Activated T-helper 17 cell treated with anti-CD3 and anti-CD28 coated beads, Interleukin-2, amount 50 U/mL, for 72 hours (primary cell): ENCODE measurements around the gene TACR2. TPM values are rescaled to one million over a fixed set of nuclear protein-coding genes. Genes with fewer than 3 reads are reported as not detected.
A peak's percentile ranks its signal among the peaks of the same experiment; 100 is the strongest.

Experiments used
- ATAC-seq: fragments of 150-1000 bp; cut with Tn5 transposase; replicated peaks from 2 replicates; pipeline ENCODE4 v1.10.0; 2021; ENCODE audit warnings: mild to moderate bottlenecking, moderate library complexity
- H3K27ac Mint-ChIP-seq: one replicate; pipeline ENCODE4 v1.8.0; 2022; ENCODE audit warnings: mixed read lengths
- H3K27me3 Mint-ChIP-seq: one replicate; pipeline ENCODE4 v1.8.0; 2022; ENCODE audit warnings: mixed read lengths
- H3K36me3 Mint-ChIP-seq: one replicate; pipeline ENCODE4 v1.8.0; 2022; ENCODE audit warnings: low read depth, mild to moderate bottlenecking, mixed read lengths
- H3K4me1 Mint-ChIP-seq: one replicate; pipeline ENCODE4 v1.8.0; 2022; ENCODE audit warnings: mixed read lengths
- H3K4me3 Mint-ChIP-seq: one replicate; pipeline ENCODE4 v1.8.0; 2022; ENCODE audit warnings: mild to moderate bottlenecking, mixed read lengths
- H3K9me3 Mint-ChIP-seq: one replicate; pipeline ENCODE4 v1.8.0; 2022; ENCODE audit warnings: mixed read lengths
- total RNA-seq, 2 donors: library from RNA; stranded (reverse); gene quantifications; one replicate each; pipeline ENCODE4 v1.2.3, GENCODE V29; 2022

Gene TACR2
- total RNA-seq, 2 donors from 2014 or later, result not detected

DNA sequence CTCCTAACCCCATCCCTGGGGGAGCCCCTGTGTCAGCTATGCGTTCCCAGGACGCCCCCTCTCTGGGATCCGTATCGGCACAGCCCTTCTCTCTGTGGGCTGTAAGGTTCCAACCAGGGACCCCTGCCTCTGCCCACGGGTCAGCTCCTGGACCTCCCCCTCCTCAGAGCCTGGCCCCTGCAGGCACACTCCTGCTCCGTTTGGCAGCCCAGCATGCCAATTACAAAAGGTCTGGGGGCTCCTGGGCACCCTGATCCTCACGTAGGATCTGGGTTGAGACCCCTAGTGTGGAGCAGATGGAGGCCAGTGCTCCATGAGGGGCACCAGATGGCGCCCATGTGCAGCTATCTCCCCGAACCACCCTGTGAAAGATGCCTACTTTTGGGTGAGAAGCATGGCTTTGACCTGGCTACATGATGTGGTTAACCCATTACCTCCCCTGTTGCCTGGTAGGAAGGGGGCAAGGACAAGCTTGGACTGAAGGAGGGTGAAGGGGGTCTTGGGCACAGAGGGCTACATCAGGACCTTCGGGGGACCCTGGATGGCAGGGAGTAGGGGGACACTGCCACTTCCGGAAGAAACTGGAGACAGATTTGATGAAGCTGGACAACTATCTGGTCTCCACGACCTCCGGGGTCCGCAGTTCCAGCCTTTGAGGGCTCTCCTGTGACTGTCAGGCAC, 9.0 kb downstream of the TACR2 start:
- Mint-ChIP-seq H3K27ac (peak overlapping the region; percentile 79), H3K36me3 (peaks cover 19% of the 10 kb centered on the region), H3K4me1 (peaks cover 14% of the 10 kb centered on the region), H3K27me3 (no peaks in the 10 kb centered on the region), H3K9me3 (no peaks in the 10 kb centered on the region), H3K4me3 (peak overlapping the region; percentile 72)
- ATAC-seq, result no peak

DNA sequence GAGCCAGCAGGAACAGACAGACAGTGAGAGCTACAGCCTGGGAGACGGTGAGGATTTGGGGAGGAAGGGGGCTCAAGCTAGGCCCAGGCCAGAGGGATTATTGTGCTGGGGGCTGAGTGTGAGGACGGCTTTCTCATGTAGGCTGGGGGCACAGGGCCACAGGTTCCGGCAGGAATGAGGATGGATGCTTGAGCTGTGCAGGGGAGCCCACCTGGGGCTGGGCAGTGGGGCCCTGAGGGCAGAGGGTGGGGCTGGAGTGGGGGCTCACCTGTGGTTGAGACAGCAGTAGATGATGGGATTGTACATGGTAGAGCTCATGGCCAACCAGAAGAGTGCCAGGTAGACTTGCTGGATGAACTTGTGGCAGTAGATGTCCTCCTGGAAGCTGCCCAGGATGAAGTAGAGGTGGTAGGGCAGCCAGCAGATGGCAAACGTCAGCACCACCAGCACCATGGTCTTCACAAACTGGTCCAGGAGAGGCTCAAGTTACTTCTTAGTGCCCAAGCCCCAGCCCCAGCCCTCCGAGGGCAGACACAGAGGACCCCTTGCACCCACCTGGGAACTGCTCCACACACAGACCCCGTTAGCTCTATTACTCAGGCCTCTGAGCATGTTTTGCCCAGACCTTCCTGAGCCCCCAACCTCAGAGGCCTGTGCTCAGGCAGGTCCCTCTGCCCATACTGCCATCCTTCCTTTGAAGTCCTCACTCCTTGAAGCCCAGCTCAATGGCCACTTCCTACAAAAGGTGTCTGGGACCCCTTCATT, 9.7 kb downstream of the TACR2 start:
- Mint-ChIP-seq H3K36me3 (peaks cover 27% of the 10 kb centered on the region), H3K27me3 (no peaks in the 10 kb centered on the region), H3K27ac (peak overlapping the region; percentile 79)

GRCh38 chr10:69406302-69406811, 10.4 kb downstream of the TACR2 start:
- H3K4me3 Mint-ChIP-seq, result no peak overlapping the region
- peaks cover 33% of the 10 kb centered on the region for H3K36me3 Mint-ChIP-seq
- H3K27ac Mint-ChIP-seq, result peak overlapping the region; percentile 79
- no peak for ATAC-seq
- H3K4me1 Mint-ChIP-seq, result peaks cover 14% of the 10 kb centered on the region
- H3K9me3 Mint-ChIP-seq, result no peaks in the 10 kb centered on the region
- H3K27me3 Mint-ChIP-seq, result no peaks in the 10 kb centered on the region

More for the DNA sequence above, 9.7 kb downstream of the TACR2 start:
- H3K4me1 Mint-ChIP-seq, result peaks cover 14% of the 10 kb centered on the region
- H3K9me3 Mint-ChIP-seq, result no peaks in the 10 kb centered on the region
- ATAC-seq, result no peak
- H3K4me3 Mint-ChIP-seq, result no peak overlapping the region

- no peaks in the 10 kb centered on the region for H3K9me3 Mint-ChIP-seq
- H3K4me3 Mint-ChIP-seq, result no peak overlapping the region
- H3K36me3 Mint-ChIP-seq, result peaks cover 44% of the 10 kb centered on the region
- peak overlapping the region; percentile 79 for H3K27ac Mint-ChIP-seq
- no peak for ATAC-seq
- H3K27me3 Mint-ChIP-seq, result no peaks in the 10 kb centered on the region
- peaks cover 14% of the 10 kb centered on the region for H3K4me1 Mint-ChIP-seq
Observed at GRCh38 chr10:69405221-69405620, 11.5 kb downstream of the TACR2 start.

- no peaks in the 10 kb centered on the region for H3K9me3 Mint-ChIP-seq
- no peak overlapping the region for H3K4me3 Mint-ChIP-seq
- peak overlapping the region; percentile 79 for H3K27ac Mint-ChIP-seq
- no peak for ATAC-seq
- no peaks in the 10 kb centered on the region for H3K27me3 Mint-ChIP-seq
- H3K4me1 Mint-ChIP-seq, result peaks cover 14% of the 10 kb centered on the region
- H3K36me3 Mint-ChIP-seq, result peaks cover 49% of the 10 kb centered on the region
Observed at GRCh38 chr10:69404786-69405185, 11.9 kb downstream of the TACR2 start.

DNA sequence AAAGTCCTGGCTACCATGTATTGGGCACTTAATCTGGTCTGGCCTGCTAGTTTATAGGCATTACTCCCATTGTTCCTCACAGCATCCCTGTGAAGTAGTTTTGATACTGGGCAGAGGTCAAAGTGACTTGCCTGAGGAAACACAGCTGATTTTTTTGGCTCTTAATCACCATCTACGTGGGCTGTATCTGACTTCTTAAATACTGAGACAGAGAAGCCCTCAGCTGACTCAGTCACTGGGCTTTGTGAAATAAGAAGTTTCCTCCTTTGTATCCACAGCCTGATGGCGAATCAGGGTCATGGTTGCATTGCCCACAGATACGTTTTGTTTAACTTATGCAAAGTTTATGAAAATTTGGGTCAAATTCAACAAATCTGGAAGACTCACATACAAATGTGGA, 13.2 kb downstream of the TACR2 start:
- ATAC-seq, result peak; percentile 11
- peaks cover 9% of the 10 kb centered on the region for H3K4me1 Mint-ChIP-seq
- peak overlapping the region; percentile 29 for H3K27ac Mint-ChIP-seq
- H3K36me3 Mint-ChIP-seq, result peaks cover 61% of the 10 kb centered on the region
- H3K9me3 Mint-ChIP-seq, result no peaks in the 10 kb centered on the region
- H3K27me3 Mint-ChIP-seq, result no peaks in the 10 kb centered on the region
- no peak overlapping the region for H3K4me3 Mint-ChIP-seq

GRCh38 chr10:69403066-69403465, 13.7 kb downstream of the TACR2 start:
- peaks cover 66% of the 10 kb centered on the region for H3K36me3 Mint-ChIP-seq
- no peak overlapping the region for H3K4me3 Mint-ChIP-seq
- no peaks in the 10 kb centered on the region for H3K9me3 Mint-ChIP-seq
- peak overlapping the region; percentile 29 for H3K27ac Mint-ChIP-seq
- H3K4me1 Mint-ChIP-seq, result peaks cover 6% of the 10 kb centered on the region
- ATAC-seq, result no peak
- no peaks in the 10 kb centered on the region for H3K27me3 Mint-ChIP-seq

DNA sequence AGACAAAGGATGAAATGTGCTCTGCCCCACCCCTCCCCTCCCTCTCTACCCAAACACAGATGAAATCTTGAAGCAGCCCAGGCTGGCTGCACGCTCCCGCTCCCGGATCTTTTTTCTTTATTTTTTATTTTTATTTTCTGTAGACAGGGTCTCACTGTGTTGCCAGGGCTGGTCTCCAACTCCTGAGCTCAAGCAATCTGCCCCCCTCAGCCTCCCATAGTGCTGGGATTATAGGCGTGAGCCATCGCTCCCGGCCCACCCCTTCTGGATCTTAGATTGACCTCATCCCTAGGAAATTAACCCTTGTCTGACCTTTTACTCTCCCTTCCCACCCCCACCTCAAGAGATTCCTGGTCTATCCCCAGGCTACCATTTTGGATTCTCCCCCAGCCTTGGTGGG, 14.3 kb downstream of the TACR2 start:
- ATAC-seq, result no peak
- no peaks in the 10 kb centered on the region for H3K9me3 Mint-ChIP-seq
- peak overlapping the region; percentile 29 for H3K27ac Mint-ChIP-seq

DNA sequence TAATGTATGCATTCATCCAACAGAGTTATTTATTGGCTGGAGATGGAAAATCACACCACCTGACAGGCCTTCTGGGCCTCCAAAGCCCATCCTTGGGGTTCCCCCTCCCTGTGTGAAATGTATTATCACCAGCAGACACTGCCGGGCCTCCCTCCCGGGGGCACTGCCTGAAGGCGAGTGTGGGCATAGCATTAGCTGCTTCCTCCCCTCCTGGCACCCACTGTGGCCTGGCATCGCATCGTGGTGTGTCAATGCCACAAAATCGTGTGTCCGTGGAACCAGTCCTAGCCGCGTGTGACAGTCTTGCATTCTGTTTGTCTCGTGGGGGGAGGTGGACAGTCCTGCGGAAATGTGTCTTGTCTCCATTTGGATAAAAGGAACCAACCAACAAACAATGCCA, 15.3 kb downstream of the TACR2 start:
- Mint-ChIP-seq H3K27ac (no peak overlapping the region), H3K4me3 (no peak overlapping the region), H3K27me3 (no peaks in the 10 kb centered on the region), H3K9me3 (no peaks in the 10 kb centered on the region), H3K4me1 (peaks cover under 1% of the 10 kb centered on the region), H3K36me3 (peaks cover 82% of the 10 kb centered on the region)
- no peak for ATAC-seq

More for the DNA sequence above, 14.3 kb downstream of the TACR2 start:
- no peaks in the 10 kb centered on the region for H3K27me3 Mint-ChIP-seq
- H3K4me1 Mint-ChIP-seq, result peaks cover 6% of the 10 kb centered on the region
- peaks cover 73% of the 10 kb centered on the region for H3K36me3 Mint-ChIP-seq
- H3K4me3 Mint-ChIP-seq, result no peak overlapping the region

GRCh38 chr10:69400936-69401335, 15.8 kb downstream of the TACR2 start:
- no peaks in the 10 kb centered on the region for H3K4me1 Mint-ChIP-seq
- peak overlapping the region; percentile 30 for H3K27ac Mint-ChIP-seq
- no peak for ATAC-seq
- H3K4me3 Mint-ChIP-seq, result no peak overlapping the region
- H3K9me3 Mint-ChIP-seq, result no peaks in the 10 kb centered on the region
- H3K27me3 Mint-ChIP-seq, result no peaks in the 10 kb centered on the region
- H3K36me3 Mint-ChIP-seq, result peaks cover 87% of the 10 kb centered on the region

- Mint-ChIP-seq H3K4me3 (no peak overlapping the region), H3K4me1 (no peaks in the 10 kb centered on the region), H3K9me3 (no peaks in the 10 kb centered on the region), H3K27me3 (no peaks in the 10 kb centered on the region), H3K36me3 (peaks cover 100% of the 10 kb centered on the region), H3K27ac (peak overlapping the region; percentile 31)
- ATAC-seq, result no peak
Observed at GRCh38 chr10:69398466-69398865, 18.3 kb downstream of the TACR2 start.

GRCh38 chr10:69397972-69398371, 18.7 kb downstream of the TACR2 start:
- Mint-ChIP-seq H3K36me3 (peaks cover 100% of the 10 kb centered on the region), H3K9me3 (no peaks in the 10 kb centered on the region), H3K4me3 (no peak overlapping the region), H3K27me3 (no peaks in the 10 kb centered on the region), H3K4me1 (no peaks in the 10 kb centered on the region), H3K27ac (no peak overlapping the region)
- no peak for ATAC-seq

GRCh38 chr10:69394020-69394419, 22.7 kb downstream of the TACR2 start:
- no peaks in the 10 kb centered on the region for H3K4me1 Mint-ChIP-seq
- ATAC-seq, result no peak
- no peak overlapping the region for H3K4me3 Mint-ChIP-seq
- H3K36me3 Mint-ChIP-seq, result peaks cover 99% of the 10 kb centered on the region
- H3K27ac Mint-ChIP-seq, result peak overlapping the region; percentile 1
- H3K9me3 Mint-ChIP-seq, result no peaks in the 10 kb centered on the region
- no peaks in the 10 kb centered on the region for H3K27me3 Mint-ChIP-seq

GRCh38 chr10:69392481-69393000, 24.2 kb downstream of the TACR2 start:
- peak; percentile 93 for ATAC-seq
- Mint-ChIP-seq H3K27ac (peak overlapping the region; percentile 71), H3K4me1 (no peaks in the 10 kb centered on the region), H3K36me3 (peaks cover 99% of the 10 kb centered on the region), H3K27me3 (no peaks in the 10 kb centered on the region), H3K9me3 (no peaks in the 10 kb centered on the region), H3K4me3 (no peak overlapping the region)

GRCh38 chr10:69391158-69391557, 25.6 kb downstream of the TACR2 start:
- H3K4me1 Mint-ChIP-seq, result no peaks in the 10 kb centered on the region
- no peak overlapping the region for H3K4me3 Mint-ChIP-seq
- peaks cover 99% of the 10 kb centered on the region for H3K36me3 Mint-ChIP-seq
- H3K9me3 Mint-ChIP-seq, result no peaks in the 10 kb centered on the region
- ATAC-seq, result no peak
- peak overlapping the region; percentile 28 for H3K27ac Mint-ChIP-seq
- no peaks in the 10 kb centered on the region for H3K27me3 Mint-ChIP-seq
